T-helper 9 cell (primary cell): ENCODE measurements around the gene CYP39A1.

ENCODE experiments used
- DNase-seq: peaks from one replicate; pipeline ENCODE4 v3.0.0-alpha.2; 2020

The CYP39A1 gene

DNA sequence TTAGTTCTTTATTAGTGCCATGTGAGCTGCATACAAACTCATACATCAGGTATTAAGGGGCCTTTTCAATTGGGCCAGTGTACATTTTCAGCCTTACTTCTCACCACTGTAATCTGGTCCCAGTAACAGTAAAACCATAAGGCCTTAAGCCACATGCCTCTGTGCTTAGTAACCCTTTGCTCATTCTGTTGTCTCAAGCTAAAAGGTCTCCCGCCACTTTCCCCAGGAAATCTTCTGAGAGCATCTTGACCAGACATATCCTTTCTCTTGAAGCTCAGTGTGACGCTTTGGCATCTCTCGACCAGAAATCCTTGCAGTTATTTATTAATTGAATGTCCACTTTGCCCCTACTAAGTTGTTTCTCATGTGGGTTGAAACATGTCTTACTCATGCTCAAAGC lies 68.0 kb downstream of the CYP39A1 start:
- DNase-seq = no peak

DNA sequence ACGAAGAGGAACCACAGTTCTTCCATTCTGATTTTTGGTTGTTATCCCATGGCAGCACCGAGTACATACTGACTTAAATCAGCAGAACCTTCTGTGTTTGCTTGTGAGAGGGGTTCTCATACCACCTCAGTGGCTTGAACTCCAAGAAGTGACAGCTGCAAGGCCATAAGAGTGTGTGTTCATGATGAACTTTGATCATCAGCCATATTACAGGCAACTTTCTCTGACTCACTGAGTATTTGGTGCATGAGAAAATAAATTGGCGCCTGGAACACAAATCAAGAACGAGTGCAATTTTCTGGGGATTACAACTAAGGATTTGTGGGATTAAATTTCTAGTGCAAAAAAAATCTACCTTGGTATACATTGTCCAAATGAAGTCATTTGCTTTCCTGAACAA lies 68.9 kb downstream of the CYP39A1 start:
- no peak for DNase-seq

DNA sequence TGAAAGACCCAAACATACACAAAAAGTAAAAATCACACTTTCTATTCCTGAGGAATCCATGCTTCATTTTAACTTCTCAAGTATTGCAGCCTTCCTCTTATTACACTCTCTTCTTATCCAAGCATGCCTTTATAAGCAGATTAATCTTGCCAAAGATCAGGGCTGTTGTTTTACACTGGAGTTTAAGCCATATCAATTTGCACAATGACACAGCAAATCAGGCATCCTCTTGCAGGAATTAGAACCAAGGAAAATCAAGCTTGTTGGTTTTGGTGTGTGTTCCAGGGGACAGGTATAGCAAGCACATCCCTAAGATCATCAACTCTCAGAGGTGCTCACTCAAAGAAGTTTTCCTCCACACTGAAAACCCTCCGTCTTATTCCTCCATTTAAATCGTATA lies 69.5 kb downstream of the CYP39A1 start:
- DNase-seq = no peak

DNA sequence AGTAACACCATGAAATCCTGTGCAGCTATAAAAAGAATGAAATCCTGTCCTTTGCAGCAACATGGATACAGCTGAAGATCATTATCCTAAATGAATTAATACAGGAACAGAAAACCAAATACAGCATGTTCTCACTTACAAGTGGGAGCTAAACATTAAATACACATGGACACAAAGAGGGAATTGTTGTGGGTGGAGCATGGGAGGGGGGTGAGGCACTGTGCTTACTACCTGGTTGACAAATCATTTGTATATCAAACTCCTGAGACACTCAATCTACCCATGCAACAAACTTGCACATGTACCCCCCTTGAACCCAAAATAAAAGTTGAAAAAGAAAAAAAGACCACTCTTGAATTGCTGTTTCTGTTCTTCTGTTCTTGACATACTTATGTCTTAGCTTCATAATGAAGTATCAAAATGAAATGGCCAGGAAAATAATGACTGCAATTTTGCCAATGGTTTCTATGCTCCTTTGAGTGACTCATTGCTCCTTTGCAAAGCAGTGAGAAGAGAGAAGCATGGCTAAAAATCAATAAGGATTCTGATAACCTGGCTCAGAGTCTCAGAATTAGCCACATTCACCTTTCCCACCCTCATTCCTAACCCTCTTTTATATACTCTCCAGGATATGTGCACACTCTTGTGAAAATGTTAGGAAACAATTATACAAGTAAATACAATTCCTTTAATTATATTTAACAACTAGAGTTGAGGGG lies 71.0 kb downstream of the CYP39A1 start:
- DNase-seq = no peak

DNA sequence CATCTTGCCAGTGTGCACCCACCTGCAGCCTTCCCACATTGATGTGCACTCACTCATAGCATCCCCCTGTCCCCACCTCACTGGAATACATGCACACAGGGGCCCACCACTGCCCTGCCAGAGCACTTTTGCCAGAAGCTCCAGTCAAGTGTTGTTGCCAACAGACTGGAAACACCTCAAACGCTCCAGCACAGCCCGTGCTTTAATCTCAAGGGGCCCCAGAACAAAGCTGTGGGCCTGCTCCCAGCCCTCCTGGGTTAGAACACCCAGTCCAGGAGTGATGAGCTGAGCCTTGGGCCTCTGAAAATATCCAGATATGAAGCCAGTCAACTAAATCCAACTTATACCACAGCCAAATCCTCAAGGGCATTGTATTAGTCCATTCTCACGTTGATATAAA lies 77.1 kb downstream of the CYP39A1 start:
- DNase-seq = no peak

DNA sequence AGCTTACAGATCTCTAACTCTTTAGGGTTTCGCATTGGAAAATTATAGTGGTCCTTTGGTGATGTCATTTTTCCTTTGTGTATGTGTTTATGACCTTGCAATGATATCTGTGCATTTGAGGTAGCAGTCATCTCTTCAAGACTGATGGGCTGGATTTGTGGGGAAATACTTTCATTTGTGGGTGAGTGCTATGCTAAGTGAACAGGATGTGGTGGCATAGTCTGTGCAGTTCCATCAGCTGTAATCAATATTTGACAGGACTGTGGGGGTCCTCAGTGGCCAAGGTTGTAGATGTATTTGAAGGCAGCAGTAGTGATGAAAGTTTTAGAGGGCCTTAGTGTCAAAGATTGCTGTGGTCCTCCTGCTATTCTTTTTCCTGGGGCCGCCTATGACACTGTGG lies 79.5 kb downstream of the CYP39A1 start:
- DNase-seq = no peak

DNA sequence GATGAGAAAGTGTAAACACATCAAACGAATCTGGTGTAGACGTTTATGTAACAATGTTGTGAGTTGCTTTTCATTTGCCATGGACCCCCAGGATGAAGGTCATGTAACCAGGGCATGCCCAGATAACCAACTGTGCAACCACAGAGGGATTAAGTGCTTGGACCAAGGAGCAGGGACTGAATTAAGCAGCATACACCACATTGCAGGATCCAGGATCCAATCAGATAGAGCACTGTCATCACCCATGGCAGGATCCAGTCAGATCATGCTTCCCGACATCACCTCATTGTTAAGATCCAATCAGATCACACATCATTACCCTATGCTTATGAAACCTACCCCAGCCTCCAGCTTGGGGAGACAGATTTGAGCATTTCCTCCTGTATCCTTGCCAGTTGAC lies 87.1 kb downstream of the CYP39A1 start:
- no peak for DNase-seq

DNA sequence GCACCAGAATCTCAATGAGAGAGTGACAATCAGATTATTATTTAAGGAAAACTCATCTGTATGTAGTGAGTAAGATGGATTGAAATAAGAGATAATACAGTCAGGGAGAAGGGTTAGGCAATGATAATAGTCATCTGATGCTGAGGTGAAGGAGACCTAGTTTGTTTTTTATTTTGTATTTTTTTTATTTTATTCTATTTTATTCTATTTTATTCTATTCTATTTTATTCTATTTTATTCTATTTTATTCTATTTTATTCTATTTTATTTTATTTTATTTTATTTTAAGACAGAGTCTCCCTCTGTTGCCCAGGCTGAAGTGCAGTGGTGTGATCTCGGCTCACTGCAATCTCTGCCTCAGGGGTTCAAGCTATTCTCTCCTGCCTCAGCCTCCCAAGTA lies 88.7 kb downstream of the CYP39A1 start:
- no peak for DNase-seq

DNA sequence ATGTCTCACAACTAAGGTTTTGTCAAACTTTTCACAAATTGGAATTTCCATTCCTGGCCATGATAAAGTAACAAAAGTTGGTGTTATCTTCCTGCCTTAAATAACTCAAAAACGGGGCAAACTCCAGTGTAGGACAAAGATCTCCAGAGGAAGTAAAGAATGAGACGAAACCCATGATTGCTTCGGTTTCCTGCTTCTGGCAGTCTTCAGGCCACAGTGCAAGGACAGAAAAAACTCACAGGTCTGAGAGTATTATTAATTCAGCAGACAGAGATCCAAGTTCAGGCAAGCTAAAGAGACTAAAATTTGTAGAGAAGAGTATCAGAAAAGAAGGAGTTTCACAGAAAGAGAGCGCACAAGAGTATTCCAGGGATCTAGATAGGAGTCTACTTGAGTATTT lies 96.6 kb downstream of the CYP39A1 start:
- DNase-seq = no peak

DNA sequence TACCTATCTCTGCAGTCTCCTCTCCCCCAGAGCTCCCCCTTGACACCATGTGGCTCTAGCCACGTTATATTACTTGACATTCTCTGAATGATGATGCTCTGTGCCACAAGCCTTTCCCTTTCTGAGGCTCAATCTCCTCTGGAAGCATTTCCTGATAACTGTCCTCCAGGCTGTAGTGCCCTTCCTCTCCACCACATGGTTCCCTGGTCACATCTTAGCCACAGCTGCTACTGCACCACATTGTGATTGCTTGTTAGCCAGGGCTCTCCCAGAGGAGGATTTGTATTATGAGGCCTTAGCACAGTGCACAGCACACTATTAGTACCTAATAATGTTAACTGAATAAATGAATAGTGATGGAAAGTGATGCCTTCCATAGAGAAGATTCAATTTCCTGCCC lies 97.5 kb downstream of the CYP39A1 start:
- DNase-seq = no peak

DNA sequence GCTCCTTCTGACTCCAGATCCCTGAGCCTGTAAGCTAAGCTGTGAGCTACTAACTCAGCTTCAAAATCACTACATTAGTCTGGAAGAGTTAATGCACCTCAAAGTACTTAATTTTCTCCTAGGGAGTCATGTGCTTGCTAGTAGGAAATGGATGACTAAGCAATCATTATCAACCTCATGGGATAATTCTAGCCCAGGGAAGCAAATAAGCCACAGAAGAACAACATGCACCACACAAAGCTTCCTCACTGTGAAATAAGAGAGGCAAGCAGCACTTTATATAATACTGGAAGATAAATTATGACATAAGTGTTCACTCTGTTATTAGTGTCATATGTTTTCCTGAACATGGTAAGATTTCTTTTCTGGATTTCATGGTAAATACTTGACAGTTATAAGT lies 103.5 kb downstream of the CYP39A1 start:
- no peak for DNase-seq

DNA sequence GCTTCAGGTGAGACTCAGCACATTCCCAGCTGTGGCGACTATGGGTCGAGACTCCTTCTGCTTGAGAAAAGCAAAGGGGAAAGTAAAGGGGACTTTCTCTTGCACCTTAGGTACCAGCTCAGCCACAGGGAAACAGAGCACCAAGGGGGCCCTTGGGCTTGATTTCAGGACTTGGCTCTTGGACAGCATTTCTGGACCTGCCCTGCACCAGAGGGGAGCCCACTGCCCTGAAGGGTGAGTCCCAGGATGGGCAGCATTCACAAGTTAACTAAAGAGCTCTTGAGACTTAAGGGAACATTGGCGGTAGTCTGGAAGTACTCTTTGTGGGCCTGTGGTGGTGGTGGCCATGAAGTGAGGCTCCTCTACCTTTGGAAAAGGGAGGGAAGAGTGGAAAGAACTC lies 111.1 kb downstream of the CYP39A1 start:
- DNase-seq = no peak

DNA sequence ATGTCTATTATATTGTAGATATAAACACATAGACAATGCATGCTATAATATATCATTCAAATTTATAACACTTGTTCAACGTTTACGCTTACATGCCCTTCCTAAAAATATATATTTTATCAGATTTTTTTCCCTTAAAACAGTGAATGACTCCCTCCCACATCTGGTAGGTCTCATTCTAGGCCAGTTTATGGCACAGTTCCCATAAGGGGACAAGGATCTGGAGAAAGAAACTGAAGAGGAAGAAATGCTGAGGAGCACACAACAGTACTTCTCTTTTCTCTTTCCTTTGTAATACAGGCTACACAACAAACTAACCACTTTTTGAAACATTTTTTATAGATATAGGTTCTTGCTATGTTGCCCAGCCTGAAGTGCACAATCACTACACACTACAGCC lies 112.8 kb downstream of the CYP39A1 start:
- DNase-seq = no peak

DNA sequence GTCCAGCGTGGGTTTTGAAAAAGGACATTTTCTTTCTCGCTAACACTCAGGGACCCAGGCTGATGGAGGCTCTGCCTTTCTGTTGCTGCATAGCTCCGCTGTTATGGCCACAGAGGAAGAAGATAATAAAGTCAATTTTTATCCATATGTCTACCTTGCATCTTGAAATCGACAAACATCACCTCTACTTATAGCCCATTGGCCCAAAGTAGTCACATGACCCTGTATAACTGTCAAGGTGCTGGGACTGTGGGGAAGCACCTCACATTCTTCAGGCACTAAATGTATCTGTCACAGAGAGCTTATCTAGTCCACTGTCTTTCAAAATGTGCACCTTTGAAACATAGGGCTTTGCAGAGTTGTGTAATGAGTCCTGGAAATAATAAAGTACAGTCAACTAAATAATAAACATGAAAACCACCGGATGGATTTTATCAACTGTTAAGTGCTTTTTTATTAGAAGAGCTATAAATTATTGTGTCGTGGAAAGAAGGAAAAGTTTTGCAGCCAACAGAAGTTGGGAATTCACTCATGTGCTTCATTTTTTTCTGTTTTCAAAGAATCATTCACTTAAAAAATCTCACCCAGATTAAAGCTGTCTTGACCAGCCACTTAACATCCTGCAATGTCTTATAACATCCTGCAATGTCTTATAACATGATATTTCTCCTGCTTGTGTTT lies 113.7 kb downstream of the CYP39A1 start:
- DNase-seq = no peak

DNA sequence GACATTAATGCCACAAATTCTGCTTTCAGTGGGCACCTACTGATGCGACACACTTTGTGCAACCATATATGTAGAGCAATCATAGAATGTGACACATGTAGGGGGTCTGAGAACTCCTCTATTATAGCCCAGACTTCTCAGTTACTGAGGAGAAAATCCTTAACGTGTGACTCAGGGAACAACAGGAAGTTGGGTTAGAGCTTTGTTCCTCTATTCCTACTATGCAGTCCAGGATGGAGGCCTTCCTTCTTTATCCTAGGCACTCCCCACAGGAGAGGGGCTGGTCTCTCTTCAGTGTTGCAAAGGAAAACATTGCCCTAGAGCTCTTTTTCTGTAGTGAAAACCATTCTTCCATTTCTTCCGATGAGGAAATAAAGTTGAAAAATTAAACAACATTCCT lies 121.7 kb downstream of the CYP39A1 start:
- no peak for DNase-seq

DNA sequence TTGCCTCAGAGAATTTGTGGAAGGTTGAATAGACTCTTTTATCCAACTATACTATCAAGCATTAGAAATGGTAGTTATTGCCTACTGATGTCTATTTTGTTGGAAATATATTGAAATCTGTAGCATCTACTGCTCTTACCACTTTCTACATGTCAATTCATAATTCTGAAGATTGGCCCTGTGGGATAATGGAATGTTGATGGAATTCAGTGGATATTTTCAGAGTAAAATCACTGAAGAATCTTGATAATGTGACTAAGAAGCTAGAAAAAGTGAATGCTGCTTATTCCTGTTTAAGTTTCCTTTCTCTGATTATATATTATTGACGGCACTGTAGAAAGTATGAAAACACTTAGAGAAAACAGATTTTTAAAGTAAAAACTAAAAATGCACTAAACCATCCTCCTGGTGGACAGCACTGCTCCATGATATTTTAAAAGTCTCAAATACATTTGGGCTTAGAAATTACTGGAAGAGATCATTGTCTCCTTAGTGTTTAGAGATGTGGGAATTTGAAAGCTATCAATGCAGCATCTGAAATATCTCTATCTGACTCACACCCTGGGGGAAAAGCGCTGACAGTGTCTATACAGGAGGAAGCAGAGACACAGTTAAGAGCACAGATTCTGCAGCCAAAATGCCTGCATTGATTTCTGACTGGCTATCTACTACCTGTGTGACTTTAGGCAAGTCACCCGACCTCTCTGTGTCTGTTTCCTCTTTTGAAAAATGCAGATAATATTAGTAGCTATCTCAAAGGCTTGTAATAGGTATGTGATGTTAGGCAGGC lies 123.5 kb downstream of the CYP39A1 start:
- DNase-seq = no peak

DNA sequence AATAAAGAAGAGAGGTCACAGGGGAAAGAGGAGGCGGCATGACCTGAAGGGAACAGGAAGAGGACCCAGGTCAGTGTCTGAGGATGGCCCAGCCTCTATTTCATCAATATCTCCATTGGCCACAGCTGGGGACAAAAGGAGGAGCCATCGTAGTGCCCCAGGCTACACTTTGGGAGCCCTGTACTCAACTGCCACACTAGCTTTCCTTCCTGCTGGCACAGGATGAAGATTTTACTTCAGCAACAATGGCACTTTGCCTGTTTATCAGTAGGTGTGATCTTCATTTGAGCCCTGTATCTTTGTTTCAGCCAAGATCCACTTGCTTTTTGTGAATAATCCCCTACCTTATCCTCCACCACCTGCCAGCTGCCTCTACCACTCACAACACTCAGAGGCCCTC lies 126.0 kb downstream of the CYP39A1 start:
- no peak for DNase-seq

DNA sequence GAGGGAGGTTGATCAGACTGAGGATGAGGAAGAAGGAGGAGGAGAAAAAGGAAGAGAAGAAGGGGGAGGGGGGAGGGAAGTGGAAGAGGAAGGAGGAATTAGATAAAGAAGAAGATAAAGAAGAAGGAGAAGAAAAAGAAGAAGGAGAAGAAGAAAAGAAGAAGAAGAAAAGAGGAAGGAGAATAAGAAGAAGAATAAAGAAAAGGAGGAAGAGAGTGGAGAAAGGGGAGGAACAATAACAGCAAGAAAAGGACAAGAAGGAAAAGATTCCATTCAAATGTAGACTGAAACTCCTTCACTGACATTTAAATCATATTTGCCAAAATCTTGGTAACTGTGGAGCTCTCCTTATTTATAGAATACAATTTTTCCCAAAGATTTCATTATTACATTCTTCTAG lies 127.0 kb downstream of the CYP39A1 start:
- DNase-seq = no peak

DNA sequence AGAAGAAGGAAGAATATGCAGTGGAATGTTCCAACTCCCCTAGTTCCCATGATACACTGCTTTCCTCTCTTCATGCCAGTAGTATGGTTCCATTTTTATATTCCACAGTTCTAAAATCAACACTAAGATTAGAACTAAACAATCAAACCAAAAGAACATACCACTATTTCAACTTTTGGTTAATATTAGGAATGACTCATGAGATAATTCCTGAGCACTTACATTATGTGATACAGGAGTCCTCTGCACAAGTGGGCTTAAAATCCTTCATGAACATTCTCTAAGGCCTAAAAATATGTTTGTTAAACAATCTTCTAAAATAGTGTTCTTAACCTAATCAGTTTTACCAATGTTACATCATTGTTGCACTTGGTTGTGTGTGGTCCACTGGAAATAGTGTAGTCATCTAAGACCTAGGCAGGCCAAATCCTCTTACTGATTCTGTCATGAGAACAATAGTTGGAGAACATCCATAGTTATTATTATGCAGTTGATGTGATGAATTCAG lies 131.1 kb downstream of the CYP39A1 start:
- DNase-seq = no peak

DNA sequence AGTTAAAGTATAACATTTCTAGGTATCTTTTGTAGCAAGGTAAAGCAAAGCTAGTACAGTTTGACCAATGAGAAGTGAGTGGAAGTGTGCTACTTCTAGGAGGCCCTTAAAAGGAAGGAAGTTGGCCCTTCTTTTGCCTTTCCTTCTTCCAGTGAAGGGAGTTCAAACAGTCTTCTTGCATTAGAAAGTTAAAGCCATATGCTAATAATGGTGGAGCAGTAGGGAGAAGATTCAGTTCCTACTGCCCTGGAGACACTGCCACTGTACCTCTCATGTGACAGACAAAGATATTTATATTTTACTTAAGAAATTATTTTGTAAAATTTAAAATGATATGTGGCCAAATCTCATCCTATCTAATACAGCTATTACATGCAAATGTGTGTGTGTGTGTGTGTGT lies 135.4 kb downstream of the CYP39A1 start:
- no peak for DNase-seq

DNA sequence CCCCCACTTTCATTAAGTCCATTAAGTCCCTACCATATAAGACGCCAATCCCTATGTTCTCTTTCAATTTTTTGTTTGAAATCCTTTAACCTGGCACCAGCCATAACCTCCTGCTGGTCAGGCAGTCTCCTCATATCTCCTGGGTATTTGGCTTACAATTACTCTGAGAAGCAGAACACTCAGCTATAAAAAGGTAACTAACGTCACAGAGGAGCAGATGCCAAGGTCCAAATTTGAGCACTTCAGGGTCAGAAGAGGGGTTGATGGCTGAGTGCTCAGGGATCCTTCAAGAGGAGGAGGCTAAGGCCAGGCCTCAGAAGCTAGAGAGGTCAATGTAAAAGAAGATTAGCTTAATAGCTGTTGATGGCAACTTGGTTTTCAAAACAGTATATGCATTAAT lies 139.1 kb downstream of the CYP39A1 start:
- no peak for DNase-seq

DNA sequence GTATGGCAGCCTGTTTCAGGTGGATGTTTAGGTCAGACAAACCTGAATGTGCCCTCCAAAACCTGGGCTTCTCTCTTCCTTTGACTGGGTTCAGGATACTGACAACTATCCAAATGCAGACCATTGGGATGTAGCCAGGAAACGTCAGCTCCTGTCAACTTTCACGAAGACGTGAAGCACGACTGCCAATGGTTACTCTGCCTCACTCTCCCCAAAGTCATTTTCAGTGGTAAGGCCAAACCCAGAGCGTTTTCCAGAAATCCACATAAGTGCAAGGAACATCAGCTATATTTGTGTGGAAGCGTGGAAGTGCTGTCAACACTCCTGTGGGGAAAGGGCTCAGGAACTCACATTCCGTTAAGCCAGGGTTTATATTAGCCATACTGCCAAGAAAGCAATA lies 141.3 kb downstream of the CYP39A1 start:
- DNase-seq = no peak

DNA sequence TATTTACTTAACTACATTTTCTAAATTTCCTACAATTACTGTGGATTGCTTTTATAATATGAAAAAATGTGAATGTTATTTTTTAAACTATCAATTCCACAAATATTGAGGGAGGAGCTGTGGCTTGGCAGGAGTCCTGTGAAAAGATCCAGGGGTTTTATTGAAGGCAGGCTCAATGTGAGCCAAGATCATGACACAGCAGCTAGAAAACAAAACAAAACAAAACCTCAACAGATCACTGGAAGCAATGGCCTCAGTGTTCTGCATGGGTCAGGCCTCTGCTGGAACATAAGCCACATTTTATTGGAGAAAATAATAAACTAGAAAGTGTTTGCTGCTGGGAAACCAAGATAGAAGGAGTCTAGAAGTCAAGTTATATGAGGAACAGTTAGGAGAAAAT lies 142.0 kb downstream of the CYP39A1 start:
- no peak for DNase-seq

DNA sequence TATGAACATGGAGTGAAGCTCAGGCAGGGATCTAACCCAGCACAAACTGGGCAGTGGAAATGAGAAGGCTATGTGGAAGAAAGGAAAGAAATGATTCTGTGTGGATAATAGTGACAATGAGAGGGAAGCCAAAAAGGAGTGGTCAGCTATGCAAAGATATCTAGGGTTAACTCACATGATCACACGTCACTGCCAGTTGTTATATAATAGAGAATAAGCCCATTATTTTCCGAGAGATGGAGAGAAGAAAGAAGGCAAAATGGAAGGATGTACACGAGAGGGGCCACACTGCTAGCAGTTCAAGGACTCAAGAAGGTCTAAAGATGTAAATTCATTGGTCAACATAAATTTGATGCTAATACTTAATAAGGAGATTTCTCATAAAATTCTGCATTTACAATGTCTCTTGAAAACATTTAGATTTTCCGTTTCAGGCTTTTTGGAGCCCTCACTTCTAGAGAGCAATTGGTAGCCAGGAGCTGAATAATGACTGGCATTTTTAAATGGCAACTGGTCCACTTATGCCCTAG lies 142.6 kb downstream of the CYP39A1 start:
- no peak for DNase-seq
